HG03432 (cell line): ENCODE measurements around the gene MRGPRE.

Experiments
- ATAC-seq: cut with Tn5 transposase; IDR thresholded peaks from one replicate; pipeline ENCODE4 v1.9.1; 2021; ENCODE audit warnings: mild to moderate bottlenecking, moderate library complexity; ENCODE audit not compliant: unreplicated experiment

The MRGPRE gene

DNA sequence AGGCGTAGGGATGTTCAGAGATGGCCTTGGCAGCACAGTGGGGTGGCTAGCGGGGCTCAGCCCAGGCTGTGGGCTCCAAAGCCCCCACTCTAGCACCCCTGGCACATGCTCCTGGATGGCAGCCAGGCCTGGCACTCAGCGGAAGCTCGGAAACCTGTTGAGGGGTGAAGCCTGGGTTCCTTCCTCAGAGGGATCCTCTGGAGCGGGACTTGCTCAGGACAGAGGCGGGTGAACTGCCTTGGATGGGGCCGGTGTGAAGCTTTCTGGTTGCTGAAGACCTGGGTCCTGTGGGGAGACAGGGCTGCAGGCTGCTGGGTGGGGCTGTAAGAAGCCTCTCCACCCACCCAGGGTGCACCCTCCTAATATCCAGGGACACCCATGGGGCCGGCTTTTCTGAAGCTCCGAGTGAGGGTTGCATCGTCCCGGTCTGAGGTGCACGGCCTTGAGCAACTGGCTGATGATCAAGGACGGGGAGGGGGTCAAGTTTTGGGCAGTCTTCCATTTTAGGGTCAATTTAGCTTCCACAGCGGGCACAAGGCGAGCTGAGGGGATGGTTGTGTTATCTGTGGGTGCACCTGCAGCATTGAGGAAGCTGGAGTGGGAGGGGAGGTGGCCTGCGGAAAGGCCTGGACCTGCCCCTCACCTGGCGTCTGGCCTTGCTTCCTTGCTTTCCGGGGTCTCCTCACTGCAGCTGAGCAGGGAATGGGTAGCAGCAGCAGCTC lies 5.2 kb downstream of the MRGPRE start:
- ATAC-seq = no peak

GRCh38 chr11:3225826-3226750 lies 6.1 kb downstream of the MRGPRE start:
- no peak for ATAC-seq

- no peak for ATAC-seq
Observed at GRCh38 chr11:3225159-3225758, 7.0 kb downstream of the MRGPRE start.

- no peak for ATAC-seq
Observed at GRCh38 chr11:3224401-3225057, 7.7 kb downstream of the MRGPRE start.

DNA sequence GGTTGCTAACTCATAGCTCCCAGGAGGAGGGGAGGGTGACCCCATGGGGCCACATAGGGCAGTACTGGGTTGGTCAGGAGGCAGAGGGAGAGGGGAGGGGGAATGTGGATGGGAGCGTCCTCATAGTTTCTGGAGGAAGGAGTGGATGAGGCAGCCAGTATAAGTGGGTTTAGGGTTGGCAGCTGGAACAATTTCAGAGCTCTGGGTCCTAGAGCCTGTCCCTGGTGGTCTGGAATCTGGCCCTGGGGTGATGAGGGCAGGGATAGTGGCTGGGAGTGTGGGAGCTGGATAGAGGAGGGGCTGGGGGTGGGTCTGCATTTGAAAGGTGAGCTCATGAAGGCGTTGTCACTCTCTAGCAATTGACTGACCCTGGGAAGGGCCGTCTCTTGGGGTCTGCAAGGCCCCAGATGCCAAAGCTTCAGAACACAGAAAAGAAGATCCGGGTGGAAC lies 8.3 kb downstream of the MRGPRE start:
- ATAC-seq = no peak

DNA sequence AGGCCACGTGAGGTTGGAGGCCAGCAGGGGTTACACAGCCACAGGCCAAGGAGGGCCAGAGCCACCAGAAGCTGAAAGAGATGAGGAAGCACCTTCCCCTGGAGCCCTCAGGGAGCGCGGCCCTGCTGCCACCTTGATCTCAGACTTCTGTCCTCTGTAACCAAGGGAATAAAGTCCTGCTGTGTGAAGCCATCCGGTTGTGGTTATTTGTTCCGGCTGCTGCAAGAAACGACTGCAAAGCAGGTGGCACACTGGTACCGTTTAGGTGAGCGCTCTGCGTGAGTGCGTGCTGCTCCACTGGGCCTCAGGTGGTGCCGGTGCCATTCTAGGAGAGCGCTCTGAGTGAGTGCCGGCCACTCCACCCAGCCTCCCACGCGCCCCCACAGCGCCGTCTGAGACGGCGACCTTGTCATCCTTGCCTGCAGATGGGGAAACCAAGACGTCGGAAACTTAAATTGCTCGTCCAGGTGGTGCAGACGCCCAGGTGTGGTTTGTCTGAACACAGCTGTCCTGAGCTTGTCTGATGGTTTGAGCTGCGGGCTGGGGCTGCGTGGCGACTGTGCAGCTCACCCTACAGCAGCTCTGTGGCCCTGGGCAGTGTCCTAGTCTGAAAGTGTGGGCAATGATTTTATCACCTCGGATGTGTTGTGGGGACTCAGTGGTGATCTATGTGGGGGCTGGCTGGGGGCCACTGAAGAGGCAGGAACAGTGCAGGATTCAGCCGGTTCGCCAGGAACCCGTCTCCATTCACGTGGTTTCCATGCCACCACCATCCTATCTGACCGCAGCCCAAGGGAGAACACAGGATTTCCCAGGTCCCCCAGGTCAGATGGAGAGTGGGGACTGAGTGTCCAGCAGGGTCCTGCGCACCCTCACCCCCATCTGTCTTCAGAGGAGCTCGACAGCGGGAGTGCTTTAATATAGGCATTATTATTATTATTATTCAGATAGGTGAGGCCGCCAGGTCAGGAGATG lies 9.0 kb downstream of the MRGPRE start:
- no peak for ATAC-seq

DNA sequence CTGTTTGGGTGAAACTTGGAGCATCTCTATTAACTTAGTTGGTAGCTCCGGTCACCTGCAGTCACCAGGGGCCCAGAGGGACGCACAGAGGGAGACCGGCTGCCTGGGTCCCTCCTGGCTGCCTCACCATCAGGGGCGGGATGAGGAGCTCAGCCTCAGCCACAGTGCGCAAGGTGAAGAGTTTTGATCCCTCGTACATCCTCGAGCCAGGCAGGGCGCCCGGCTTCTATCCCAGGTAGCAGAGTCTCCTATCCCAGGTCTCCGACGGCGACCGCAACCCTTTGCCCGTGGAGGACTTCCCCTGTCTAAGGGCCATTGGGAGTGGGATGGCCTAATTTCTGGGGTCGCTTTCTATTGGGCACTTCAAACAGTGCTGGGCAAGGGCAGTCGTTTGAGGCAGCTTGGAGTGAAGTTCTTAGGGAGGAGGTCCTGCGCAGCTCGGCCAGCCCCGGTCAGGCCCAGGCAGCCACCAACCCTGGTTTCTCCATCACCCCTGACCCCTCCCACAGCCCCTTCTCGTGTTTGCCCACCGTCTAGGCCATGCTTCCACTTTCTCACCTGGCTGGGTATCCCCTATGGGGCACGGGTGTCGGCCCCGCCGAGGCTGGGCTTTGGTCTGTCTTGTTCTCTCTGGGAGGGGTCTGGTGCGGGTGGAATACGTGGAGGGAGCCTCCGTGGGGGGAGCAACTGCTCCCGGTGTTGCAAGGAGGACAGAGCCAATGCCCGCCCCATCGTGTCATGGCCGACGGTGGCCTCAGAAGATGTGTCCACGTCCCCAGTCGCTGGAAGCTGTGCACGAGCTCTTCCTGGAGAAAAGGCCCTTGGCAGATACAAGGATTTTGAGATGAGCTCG lies 10.0 kb downstream of the MRGPRE start:
- ATAC-seq = no peak

DNA sequence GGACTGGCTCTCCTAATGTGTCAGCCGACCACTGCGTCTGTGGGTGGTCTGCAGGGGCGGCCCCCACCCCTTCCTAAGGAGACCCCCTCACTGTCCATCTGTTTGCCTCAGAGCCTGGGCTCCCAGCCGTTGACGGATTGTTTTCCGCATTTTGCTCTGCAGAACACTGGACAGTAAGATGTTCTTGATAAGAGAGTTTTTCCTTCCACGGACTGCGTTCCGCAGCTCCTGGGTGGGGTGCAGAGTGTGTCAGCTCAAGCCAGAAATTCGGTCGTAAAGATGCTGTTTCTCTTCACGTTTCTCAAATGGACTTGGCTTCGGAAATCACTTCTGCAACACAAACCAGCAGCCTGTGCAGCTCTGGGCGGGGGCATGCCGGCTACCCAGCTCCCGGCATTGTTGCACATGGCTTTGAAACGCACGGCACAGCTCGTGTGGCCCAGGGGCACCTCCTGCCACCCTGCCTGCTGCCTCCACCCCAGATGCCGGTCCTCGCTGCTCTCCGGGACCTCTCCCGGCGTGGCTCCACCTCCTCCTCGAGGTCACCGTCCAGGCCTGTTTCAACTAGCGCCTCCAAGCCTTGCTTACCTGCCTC lies 10.7 kb downstream of the MRGPRE start:
- no peak for ATAC-seq

GRCh38 chr11:3220521-3221407 lies 11.5 kb downstream of the MRGPRE start:
- ATAC-seq = no peak

GRCh38 chr11:3220101-3220500 lies 12.1 kb downstream of the MRGPRE start:
- no peak for ATAC-seq

DNA sequence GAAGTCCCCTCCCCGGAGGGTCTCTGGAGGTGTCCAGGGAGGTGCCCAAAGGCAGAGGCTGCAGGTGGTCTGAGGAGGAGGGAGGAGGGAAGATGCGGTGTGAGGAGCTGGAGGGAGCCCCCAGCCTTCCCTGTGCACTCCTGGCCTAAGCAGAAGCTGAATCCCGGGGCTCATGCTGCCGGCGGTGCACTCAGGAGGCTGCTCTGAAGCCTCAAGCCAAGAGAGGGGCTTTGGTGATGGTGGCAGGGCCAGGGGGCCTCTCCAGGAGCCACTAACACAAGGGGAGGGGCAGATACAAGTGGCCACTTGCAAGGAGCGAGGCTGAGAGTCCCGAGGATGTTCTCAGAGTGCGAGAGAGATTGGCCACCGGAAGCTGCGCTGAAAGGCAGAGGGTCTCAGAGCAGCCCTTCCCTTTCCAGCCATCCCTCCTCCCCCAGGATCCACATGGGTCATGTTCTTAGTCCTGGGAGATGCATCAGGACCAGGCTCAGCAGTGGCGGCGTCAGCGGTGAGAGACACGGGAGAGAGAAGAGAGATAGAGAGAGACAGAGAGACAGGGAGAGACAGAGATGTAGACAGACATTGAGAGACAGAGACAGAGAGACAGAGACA lies 12.8 kb downstream of the MRGPRE start:
- ATAC-seq = no peak

DNA sequence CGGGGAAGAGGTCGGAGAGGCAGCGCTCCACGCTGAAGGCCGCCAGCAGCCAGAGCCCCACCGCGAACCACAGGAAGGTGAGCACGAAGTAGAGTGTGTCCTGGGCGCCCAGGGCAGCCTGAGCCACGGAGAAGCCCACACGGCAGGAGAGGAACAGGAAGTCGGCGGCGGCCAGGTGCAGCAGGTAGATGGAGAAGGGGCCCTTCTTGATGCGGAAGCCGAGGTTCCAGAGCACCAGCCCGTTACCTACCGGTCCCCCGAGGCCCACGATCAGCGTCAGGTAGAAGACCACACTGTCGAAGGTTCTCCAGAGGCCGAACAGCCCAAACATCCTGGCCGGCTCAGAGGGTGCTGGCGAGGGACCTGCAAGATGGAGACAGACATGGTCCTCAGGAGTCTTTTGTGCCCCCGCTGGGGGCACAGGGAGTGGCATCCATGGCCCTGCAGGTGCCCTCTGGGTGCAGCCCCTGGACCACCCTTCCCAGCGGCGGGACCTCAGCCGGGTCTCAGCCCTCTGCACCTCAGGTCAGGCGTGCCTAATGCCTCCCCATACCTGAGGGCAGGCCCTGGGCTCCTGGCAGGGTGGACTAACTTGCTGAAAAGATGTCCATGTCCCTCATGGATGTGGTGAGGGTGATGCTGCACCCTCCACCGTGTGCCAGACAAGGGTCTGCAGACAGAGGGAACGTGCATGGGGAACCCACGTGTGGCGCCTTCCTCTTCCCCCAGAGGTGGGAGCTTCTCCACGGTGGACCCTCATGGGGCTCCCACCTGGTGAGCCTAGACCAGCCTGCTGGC lies 13.5 kb downstream of the MRGPRE start, which contains the start of gene MRGPRG:
Gene MRGPRG (minus strand): TSS at position 331 of the 798 bp plus-strand sequence. CDS start 0 bp downstream, at position 331.
- no peak for ATAC-seq

DNA sequence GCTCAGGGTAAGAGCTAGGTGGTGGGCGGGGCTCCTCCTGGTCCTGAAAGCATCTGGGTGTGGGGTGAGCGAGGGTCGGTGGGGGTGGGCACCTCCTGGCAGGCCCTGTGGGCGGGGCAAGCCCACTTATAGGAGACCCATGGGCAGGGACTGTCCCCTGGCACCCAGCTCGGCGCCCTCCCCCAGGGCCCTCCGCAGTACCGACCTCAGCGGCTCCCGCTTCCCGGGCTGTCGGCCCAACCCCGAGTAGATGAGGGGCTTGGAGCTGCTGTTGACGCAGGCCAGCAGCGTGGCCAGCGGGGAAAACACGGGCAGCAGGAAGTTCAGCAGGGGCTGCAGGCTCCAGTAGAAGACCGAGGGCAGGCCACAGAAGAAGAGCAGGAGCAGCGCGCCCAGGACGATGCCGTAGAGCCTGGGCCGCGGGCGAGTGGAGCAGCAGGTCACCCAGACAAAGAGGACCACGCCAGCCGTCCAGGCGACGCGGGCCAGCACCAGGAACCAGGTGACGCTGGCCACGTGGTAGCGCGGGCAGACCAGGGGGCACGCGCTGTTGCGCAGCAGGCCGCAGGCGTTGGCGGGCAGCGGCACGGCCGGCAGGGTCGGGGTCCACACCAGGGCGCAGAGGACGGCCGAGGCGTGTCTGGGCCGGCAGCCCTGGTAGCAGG lies 14.3 kb downstream of the MRGPRE start:
- ATAC-seq = no peak

DNA sequence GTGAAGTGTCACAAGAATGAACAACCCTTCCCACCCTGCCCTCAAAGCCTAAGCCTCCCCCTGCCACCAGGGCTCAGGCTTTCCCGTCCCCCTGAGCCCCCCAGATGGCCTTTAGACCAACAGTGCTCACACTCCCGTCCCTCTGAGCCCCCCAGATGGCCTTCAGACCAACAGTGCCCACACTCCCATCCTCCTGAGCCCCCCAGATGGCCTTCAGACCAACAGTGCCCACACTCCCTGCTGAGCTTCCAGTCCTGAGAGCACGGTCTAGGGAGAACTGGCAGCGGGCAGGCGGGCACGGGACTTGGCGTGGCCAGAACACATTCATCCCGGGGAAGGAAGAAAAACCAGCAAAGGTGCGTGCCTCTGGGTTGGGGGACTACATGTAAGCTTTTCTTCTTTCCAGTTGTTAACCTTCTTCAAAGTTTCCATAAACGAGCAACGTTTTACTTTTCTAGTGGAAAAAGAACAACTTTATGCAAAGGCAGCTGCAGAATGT lies 16.1 kb downstream of the MRGPRE start:
- no peak for ATAC-seq

- no peak for ATAC-seq
Observed at GRCh38 chr11:3215346-3216026, 16.7 kb downstream of the MRGPRE start.
